Measurements from ENCODE around the gene KLRK1.

DNA sequence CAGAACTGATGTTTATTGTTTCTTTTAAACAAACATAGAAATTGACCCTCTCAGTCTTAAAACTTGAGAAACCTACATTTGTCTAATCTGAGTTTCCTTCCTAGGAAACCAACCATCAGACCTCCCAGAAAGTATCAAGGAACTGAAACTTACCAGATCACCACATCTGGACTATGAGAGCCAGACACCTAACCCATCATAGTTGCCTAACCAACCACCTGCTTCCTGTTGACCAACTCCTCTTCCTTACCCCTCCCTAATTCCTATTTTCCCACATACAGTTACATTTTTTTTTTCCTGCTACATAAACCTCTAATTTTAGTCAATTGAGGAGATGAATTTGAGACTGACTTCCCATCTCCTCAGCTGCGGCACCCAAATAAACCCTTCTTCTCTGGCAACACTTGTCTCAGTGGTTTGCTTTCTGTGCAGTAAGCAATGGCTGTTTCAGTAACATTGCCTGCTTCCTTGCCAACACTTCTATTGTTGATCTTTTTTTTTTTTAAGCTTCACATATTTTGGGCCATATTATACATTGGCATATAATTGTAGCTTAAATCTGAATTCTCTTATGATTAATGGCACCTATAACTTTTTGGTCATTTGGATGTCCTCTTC lies 47.8 kb downstream of the KLRK1 start:
- TF ChIP-seq RAD21 (IDR thresholded peaks at IDR 0.05; ENCODE audit: low read depth) (no peak), POLR2A (IDR thresholded peaks at IDR 0.05; ENCODE audit: borderline replicate concordance, extremely low read depth, insufficient read depth, insufficient read length) (no peak), SRF (IDR thresholded peaks at IDR 0.05; ENCODE audit: low read depth) (no peak), TCF7L2 (IDR thresholded peaks at IDR 0.05; ENCODE audit: borderline replicate concordance, extremely low read depth, insufficient read depth, insufficient read length) (no peak), ZBTB33 (IDR thresholded peaks at IDR 0.05; ENCODE audit: extremely low read depth, insufficient replicate concordance, low read length) (no peak), JUND (IDR thresholded peaks at IDR 0.05) (no peak)
- TF ChIP-seq, protein P1, sequence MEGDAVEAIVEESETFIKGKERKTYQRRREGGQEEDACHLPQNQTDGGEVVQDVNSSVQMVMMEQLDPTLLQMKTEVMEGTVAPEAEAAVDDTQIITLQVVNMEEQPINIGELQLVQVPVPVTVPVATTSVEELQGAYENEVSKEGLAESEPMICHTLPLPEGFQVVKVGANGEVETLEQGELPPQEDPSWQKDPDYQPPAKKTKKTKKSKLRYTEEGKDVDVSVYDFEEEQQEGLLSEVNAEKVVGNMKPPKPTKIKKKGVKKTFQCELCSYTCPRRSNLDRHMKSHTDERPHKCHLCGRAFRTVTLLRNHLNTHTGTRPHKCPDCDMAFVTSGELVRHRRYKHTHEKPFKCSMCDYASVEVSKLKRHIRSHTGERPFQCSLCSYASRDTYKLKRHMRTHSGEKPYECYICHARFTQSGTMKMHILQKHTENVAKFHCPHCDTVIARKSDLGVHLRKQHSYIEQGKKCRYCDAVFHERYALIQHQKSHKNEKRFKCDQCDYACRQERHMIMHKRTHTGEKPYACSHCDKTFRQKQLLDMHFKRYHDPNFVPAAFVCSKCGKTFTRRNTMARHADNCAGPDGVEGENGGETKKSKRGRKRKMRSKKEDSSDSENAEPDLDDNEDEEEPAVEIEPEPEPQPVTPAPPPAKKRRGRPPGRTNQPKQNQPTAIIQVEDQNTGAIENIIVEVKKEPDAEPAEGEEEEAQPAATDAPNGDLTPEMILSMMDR (IDR thresholded peaks at IDR 0.05 in 2 of 3, conservative IDR thresholded peaks at IDR 0.05 in 1 of 3; ENCODE audit: borderline replicate concordance in 1 of 3, insufficient read depth in 1 of 3, low read depth in 2 of 3, low read length in 2 of 3): no peak
- TF ChIP-seq, protein P2, sequence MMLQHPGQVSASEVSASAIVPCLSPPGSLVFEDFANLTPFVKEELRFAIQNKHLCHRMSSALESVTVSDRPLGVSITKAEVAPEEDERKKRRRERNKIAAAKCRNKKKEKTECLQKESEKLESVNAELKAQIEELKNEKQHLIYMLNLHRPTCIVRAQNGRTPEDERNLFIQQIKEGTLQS (IDR thresholded peaks at IDR 0.05): no peak

Data from HCT116 (cell line).